HTERT RPE-1 (cell line): ENCODE results near the gene TPD52L2.

Experiments
- in situ Hi-C: fragments of 300-500 bp; cut with MboI; formaldehyde crosslinking; loops from 4 replicates; pipeline ENCODE4 v1.14.3; 2020; ENCODE audit warnings: low sequenced_read_pairs

Gene TPD52L2

DNA sequence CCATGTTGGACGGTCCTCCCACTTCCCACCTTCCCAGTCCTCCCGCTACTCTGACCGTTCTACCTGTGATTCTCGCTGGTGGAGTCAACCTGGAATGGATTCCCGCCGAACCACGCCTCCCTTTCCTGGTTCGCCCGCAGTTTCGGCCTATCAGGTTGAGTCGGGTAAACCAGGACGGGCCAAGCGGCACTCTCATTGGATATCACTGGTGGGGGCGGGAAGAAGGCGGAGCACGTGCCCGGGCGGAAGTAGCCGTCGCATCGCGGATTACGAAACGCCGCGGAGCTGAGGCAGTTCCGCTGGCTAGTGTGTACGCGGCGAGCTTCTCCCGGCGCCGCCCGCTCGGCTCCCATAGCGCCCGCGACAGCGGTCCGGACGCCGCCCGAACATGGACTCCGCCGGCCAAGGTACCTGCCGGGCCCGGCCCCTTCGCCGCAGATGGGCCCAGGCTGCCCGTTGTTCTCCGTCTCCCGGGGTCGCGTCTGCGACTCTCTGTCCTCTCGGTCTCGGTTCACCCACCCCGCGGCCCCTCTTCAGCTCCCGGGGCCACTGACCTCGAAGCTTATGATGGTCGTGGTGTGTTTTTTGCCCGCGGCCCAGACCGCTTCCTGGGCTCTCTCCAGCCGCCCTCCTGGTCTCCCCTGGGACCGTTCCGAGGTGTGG lies at the start of gene TPD52L2:
Gene TPD52L2, plus strand, starts transcription at position 293 of the 663 bp plus-strand sequence. Its CDS starts 96 bp downstream, at position 389.
- in situ Hi-C loops = no loop called here

- in situ Hi-C loops = no loop called here
Measured at GRCh38 chr20:63815615-63816253, 49.3 kb upstream of the TPD52L2 start.

GRCh38 chr20:63819224-63819921 lies 45.7 kb upstream of the TPD52L2 start:
- in situ Hi-C loops = no loop called here

DNA sequence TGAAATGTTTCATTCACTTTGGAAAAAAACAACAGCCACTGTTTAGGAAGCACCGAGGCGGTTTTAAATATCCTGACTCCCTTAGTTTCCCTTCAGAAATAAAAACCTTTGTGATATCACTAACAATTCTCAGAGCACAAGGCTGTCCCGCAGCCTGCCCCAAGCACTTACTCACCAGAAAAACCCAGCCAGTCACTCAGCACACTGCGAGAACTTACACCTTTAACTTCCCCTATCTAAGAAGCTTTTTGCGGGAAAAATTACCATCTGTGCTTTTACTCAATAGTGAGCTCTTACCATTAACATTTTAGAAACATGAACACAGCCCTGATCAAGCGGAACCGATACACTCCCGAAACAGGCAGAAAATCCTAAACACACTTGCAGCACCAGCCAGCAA lies 43.3 kb upstream of the TPD52L2 start:
- in situ Hi-C loops = no loop called here

DNA sequence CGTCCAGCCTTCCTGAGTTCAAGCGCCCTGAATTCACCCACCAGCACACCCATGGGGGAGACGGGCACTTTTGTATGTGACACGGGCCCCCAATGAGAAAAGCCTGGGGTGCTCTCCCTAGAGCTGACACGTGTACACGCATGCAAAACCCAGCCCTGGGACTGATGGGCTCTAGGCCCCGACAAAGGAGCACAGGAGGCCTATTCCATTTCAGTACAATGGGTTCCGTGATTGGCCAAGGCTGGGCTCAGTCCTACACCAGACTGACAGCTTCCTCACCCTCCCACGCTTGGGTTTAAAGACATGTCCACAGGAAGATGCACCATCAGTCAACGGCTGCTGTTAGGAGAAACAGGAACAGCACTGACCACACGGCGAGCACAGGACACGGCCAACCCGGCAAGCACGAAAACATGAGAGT lies 42.8 kb upstream of the TPD52L2 start:
- in situ Hi-C loops = no loop called here

DNA sequence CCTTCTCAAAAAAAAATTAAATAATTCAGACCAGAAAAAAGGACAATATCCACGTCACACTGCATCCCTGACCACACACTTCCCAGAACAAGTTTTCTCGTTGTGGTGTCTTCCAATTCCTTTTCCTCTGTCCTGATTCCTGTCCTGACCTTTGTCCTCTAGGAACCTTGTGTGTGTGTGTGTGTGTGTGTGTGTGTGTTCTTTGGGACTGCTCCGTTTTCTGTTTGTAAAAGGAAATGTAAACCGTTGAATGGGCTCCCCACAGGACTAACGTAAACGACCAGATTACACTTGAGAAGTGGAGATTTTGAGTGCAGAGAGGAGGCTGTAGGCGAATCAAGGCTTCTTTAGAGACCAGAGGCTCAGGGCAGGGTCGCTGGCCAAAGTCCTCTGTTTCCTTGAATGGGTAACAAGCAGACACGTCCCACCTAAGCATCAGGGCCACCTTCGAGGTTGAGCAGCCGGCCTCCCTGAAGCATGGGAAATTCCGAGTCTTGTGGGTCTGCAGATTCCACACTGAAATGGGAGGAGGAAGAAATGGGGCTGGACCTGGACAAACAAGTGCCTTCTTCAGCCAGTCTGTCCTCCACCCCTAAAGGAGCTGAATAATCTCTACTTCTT lies 41.3 kb upstream of the TPD52L2 start:
- in situ Hi-C loops = no loop called here

- in situ Hi-C loops = no loop called here
Measured at GRCh38 chr20:63825331-63826118, 39.5 kb upstream of the TPD52L2 start.

DNA sequence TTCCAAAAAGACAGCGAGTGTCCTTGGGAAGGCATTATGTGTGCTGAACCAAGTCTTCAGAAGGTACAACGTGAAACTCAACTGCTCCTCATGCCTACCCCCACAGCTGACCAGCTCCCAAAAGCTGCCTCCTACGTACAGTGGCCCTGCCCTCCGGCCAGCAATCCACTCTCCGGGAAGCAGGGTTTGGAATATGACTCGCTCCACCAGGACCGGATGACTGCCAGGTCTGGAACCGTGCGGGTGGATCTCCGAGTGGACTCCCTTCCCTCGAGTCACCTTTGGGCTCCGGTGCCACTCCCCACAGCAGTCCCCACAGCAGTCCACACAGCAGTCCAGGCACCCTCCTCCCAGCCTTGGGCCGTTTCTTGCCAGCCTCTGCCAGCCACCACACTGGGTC lies 38.3 kb upstream of the TPD52L2 start:
- in situ Hi-C loops = no loop called here

- in situ Hi-C loops = no loop called here
Measured at GRCh38 chr20:63828124-63828523, 36.9 kb upstream of the TPD52L2 start.

DNA sequence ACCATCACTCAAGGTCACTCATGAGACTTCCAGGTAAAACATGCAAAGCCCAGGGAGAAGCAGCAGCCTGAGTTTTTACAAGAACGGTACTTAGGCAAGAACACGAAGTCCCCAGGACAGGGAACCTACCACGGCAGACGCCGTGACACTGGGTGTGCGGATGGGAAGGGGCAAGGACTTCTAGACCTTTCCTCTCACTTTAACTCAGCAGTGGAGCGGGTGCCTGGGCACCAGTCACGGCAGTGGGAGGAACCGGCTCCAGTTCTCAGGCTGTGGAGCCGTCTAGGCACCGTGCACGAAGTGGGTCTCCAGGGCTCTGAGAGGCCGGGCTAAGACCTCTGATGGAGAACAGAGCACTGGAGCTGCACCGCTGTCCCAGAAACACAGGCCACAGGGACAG lies 36.5 kb upstream of the TPD52L2 start:
- in situ Hi-C loops = no loop called here

GRCh38 chr20:63828951-63829350 lies 36.1 kb upstream of the TPD52L2 start:
- in situ Hi-C loops = no loop called here

DNA sequence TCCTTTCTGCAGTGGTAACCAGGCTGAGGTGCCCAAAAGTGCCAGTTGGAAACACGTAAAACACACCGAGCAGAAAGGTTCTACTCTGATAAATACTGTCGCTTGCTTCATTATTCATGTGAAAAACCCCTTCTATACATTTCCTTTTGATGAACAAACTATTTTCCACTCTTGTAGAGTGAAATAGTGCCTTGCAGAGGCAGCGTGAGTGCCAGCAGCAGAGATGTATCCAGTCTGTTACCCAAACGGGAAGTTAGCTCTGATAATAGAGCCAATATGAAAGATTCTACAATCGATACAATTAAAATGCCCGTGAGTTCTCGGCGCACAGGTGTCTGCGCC lies 35.5 kb upstream of the TPD52L2 start:
- in situ Hi-C loops = no loop called here

- in situ Hi-C loops = no loop called here
Measured at GRCh38 chr20:63829945-63830835, 34.9 kb upstream of the TPD52L2 start.

GRCh38 chr20:63830841-63831588 lies 34.1 kb upstream of the TPD52L2 start, which contains the start of gene ZBTB46:
TSS of gene ZBTB46 (minus strand) at chr20:63831264. CDS start at chr20:63790757, 40,507 bp downstream.
- in situ Hi-C loops = no loop called here

GRCh38 chr20:63831646-63831992 lies 33.5 kb upstream of the TPD52L2 start:
- in situ Hi-C loops = no loop called here

- in situ Hi-C loops = no loop called here
Measured at GRCh38 chr20:63831993-63832686, 32.9 kb upstream of the TPD52L2 start.

DNA sequence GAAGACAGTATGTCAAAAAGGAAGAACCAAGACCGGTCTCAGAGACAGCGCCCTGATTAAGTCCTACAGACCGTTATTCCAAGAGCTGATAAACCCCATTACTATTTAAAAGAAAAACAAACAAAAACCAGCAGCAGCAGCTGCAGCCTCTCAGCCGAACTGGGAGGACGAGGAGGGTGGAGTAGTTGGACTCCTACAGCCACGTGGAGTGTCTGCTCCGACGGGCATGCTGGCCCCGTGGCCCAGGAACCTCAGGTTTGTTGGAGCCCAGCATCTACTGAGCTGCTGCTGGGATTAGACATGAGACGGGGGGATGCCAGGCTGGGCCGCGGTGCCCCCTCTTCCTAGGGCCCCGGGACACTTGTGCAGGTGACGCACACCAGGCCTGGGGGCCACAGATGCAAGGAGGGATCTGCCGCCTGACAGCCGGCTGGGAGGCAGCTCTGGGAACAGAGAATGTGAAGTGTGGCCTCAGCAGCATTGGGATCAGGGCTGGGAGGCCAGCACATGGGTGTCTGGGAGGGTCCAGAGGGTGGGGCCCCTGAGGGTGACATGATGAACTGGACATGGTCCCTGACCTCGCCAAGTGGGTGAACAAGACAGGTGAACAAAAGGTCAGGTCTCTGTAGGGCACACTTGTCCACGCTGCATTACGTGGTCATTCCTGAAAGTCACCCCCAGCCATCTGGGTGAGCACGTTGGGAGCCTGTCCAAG lies 31.1 kb upstream of the TPD52L2 start:
- in situ Hi-C loops = no loop called here

DNA sequence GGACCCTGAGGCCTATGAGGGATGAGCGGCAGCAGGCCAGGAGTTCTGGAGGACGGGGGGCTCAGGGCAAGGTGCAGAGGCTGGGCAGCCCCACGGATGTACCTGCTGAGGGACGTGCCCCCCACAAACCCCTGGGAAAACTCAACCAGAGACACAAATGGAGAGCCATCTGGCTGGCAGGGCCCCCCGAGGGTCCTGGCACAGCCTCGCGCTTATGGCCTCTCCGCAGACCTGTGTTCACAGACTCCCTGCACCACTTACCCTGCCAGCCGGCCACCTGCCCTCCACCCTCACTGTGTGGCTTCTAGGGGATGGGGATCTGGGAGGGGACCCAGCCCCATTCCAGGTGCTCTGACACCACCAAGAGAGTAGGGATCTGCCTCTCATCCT lies 30.6 kb upstream of the TPD52L2 start:
- in situ Hi-C loops = no loop called here
